ENCODE measurements around the gene MRPS25. TPM values are rescaled to one million over a fixed set of nuclear protein-coding genes. Genes with fewer than 3 reads are reported as not detected.

MRPS25 gene
- polyA plus RNA-seq, 3 donors = 23.7 to 60.7 (median 24.6) TPM

DNA sequence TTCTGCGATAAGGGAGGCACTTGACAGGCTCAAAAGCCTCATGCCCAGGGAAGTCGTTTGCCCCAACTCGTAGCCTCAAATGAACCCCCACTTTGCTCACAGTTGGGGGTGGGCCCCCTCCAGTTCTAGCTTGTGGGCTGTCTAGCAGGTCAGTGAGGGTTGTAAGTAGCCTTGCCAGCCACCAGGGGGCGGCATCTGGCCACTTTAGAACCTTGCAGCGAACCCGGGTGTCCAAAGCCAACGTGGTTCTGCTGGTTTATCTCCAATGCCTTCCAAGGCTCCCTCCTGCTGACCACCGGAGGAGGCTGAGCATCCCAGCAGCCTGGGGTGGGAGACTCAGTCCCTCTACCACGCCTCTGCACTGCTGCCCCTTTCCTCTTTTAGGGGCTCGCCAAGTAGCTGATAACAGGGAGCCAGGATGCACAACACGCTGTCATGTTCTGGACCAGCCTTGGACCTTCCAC lies 43.0 kb upstream of the MRPS25 start:
- peak overlapping the region; percentile 24 for H3K4me2 ChIP-seq (replicated peaks; ENCODE audit: extremely low read depth, low read length, poor library complexity, severe bottlenecking)
- no peak overlapping the region for H3K9ac ChIP-seq (ENCODE audit: insufficient read depth, low read length, poor library complexity, severe bottlenecking)
- peaks cover 14 to 16% of the 10 kb centered on the region in 2 donors for H3K4me1 ChIP-seq (ENCODE audit: control insufficient read depth in 1 of 2, insufficient read depth in 2 of 2, low read length in 2 of 2)
- no peaks in the 10 kb centered on the region for H3K79me2 ChIP-seq (ENCODE audit: insufficient read depth, low read length)
- peak; percentile 62 to 74 (median 68) for DNase-seq
- H3K27ac ChIP-seq (ENCODE audit: low read depth in 1 of 2, low read length in 2 of 2) = no peak overlapping the region
- TF ChIP-seq, protein P1, sequence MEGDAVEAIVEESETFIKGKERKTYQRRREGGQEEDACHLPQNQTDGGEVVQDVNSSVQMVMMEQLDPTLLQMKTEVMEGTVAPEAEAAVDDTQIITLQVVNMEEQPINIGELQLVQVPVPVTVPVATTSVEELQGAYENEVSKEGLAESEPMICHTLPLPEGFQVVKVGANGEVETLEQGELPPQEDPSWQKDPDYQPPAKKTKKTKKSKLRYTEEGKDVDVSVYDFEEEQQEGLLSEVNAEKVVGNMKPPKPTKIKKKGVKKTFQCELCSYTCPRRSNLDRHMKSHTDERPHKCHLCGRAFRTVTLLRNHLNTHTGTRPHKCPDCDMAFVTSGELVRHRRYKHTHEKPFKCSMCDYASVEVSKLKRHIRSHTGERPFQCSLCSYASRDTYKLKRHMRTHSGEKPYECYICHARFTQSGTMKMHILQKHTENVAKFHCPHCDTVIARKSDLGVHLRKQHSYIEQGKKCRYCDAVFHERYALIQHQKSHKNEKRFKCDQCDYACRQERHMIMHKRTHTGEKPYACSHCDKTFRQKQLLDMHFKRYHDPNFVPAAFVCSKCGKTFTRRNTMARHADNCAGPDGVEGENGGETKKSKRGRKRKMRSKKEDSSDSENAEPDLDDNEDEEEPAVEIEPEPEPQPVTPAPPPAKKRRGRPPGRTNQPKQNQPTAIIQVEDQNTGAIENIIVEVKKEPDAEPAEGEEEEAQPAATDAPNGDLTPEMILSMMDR (IDR thresholded peaks at IDR 0.05) = peak; percentile 95
- no peaks in the 10 kb centered on the region for H3K36me3 ChIP-seq (replicated peaks in 1 of 2; ENCODE audit: control insufficient read depth in 1 of 2, insufficient read depth in 2 of 2, low read length in 2 of 2)
- no peak overlapping the region for H3K4me3 ChIP-seq (replicated peaks in 1 of 3; ENCODE audit: low read depth in 2 of 3, low read length in 3 of 3)
- H3K9me3 ChIP-seq (replicated peaks in 1 of 2; ENCODE audit: control insufficient read depth in 1 of 2, insufficient read depth in 1 of 2, low read length in 2 of 2) = no peaks in the 10 kb centered on the region
- intact Hi-C loops (cut with micrococcal nuclease) = loop anchor here in 1 of 2 donors (10.0 kb wide), 1 partner anchor 97 kb away; the partner anchor contains the start of gene CAPN7
- H4K20me1 ChIP-seq (ENCODE audit: insufficient read depth, low read length) = no peaks in the 10 kb centered on the region
- H2AFZ ChIP-seq (ENCODE audit: insufficient read depth, low read depth, low read length, poor library complexity, severe bottlenecking) = peak overlapping the region; percentile 67
- Mint-ChIP-seq H3K4me1 (peaks cover 15% of the 10 kb centered on the region), H3K4me3 (peak overlapping the region in 1 of 2 donors; percentile 46), H3K9me3 (peaks cover 0 to 2% (median 0%) of the 10 kb centered on the region in 7 donors), H3K27me3 (ENCODE audit: low read depth in 3 of 3) (peaks cover 2 to 12% (median 2%) of the 10 kb centered on the region in 3 donors), H3K36me3 (no peaks in the 10 kb centered on the region), H3K27ac (peak overlapping the region in 1 of 7 donors; percentile 66)
- H3K27me3 ChIP-seq (ENCODE audit: control insufficient read depth in 2 of 2, insufficient read depth in 2 of 2, low read length in 2 of 2) = no peaks in the 10 kb centered on the region
- 22% methylated on average over 9 of the region's 11 CpGs for WGBS (ENCODE audit: insufficient coverage)

DNA sequence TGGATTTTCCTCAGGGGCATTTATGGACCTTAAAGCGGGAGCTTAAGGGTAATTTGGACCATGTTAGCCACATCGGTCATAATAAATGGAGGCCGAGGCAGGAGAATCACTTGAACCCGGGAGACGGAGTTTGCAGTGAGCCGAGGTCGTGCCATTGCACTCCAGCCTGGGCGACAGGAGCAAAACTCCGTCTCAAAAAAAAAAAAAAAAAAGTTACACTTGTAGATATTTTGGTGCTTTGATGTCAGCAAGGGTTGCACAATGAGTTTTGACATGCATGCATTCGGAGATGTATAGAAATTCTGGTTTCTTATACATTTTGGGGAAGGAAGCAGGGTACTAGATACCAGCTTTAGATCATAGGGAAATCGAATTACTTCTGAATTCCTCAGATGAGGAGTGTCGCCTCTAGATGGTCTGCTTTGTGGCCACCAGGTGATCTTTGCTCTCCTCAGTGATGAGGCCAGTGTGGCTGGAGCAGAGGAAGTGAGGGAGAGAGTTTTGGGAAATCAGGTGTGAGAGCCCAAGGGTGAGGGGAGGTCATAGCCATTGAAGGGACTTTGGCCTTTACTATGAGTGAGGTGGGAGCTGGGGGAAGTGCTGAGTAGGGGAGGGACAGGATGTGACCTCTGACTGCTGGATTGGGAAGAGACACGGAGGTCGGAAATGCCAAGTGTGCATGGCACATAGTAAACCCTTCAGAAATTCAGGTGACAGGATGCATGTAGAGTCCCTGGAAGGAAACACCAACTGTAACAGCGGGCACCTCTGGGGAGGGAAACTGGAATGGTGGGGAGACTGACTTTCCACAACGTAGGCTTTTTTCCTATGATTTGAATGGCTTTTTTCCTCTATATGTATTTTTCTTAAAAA lies 42.2 kb upstream of the MRPS25 start:
- Histone ChIP-seq H3K36me3 (replicated peaks in 1 of 2; ENCODE audit: control insufficient read depth in 1 of 2, insufficient read depth in 2 of 2, low read length in 2 of 2) (no peaks in the 10 kb centered on the region), H3K9ac (ENCODE audit: insufficient read depth, low read length, poor library complexity, severe bottlenecking) (no peak overlapping the region), H3K27me3 (ENCODE audit: control insufficient read depth in 2 of 2, insufficient read depth in 2 of 2, low read length in 2 of 2) (no peaks in the 10 kb centered on the region), H3K4me1 (ENCODE audit: control insufficient read depth in 1 of 2, insufficient read depth in 2 of 2, low read length in 2 of 2) (peaks cover 20% of the 10 kb centered on the region in 2 donors), H2AFZ (ENCODE audit: insufficient read depth, low read depth, low read length, poor library complexity, severe bottlenecking) (no peak overlapping the region), H3K9me3 (replicated peaks in 1 of 2; ENCODE audit: control insufficient read depth in 1 of 2, insufficient read depth in 1 of 2, low read length in 2 of 2) (no peaks in the 10 kb centered on the region), H3K79me2 (ENCODE audit: insufficient read depth, low read length) (no peaks in the 10 kb centered on the region), H3K27ac (ENCODE audit: low read depth in 1 of 2, low read length in 2 of 2) (no peak overlapping the region), H3K4me2 (replicated peaks; ENCODE audit: extremely low read depth, low read length, poor library complexity, severe bottlenecking) (no peak overlapping the region), H3K4me3 (replicated peaks in 1 of 3; ENCODE audit: low read depth in 2 of 3, low read length in 3 of 3) (no peak overlapping the region), H4K20me1 (ENCODE audit: insufficient read depth, low read length) (no peaks in the 10 kb centered on the region)
- Mint-ChIP-seq H3K4me1 (peaks cover 23% of the 10 kb centered on the region), H3K9me3 (peaks cover 0 to 2% (median 0%) of the 10 kb centered on the region in 7 donors), H3K27ac (peak overlapping the region in 1 of 7 donors; percentile 58), H3K36me3 (no peaks in the 10 kb centered on the region), H3K4me3 (no peak overlapping the region), H3K27me3 (ENCODE audit: low read depth in 3 of 3) (peaks cover 2 to 12% (median 2%) of the 10 kb centered on the region in 3 donors)
- intact Hi-C loops (cut with micrococcal nuclease) = loop anchor here in 1 of 2 donors (10.0 kb wide), 1 partner anchor 97 kb away; the partner anchor contains the start of gene CAPN7
- no peak for DNase-seq
- 62% methylated on average over 8 of the region's 16 CpGs for WGBS (ENCODE audit: insufficient coverage)
- TF ChIP-seq, protein P1 (IDR thresholded peaks at IDR 0.05) = no peak

All from CD14-positive monocyte (primary cell).